ENCODE data around the gene SLC39A11.

SLC39A11 gene

GRCh38 chr17:72667096-72668063, 425.1 kb downstream of the SLC39A11 start:
- DNase-seq: no peak

GRCh38 chr17:72665852-72666851, 426.3 kb downstream of the SLC39A11 start:
- no peak for DNase-seq

GRCh38 chr17:72662827-72663190, 429.7 kb downstream of the SLC39A11 start:
- no peak for DNase-seq

- DNase-seq: no peak
Observed at GRCh38 chr17:72661945-72662826, 430.3 kb downstream of the SLC39A11 start.

- no peak for DNase-seq
Observed at GRCh38 chr17:72661116-72661944, 431.2 kb downstream of the SLC39A11 start.

GRCh38 chr17:72660274-72661115, 432.0 kb downstream of the SLC39A11 start:
- no peak for DNase-seq

GRCh38 chr17:72659811-72660210, 432.7 kb downstream of the SLC39A11 start:
- DNase-seq: no peak

GRCh38 chr17:72658675-72659074, 433.8 kb downstream of the SLC39A11 start:
- DNase-seq: no peak

- DNase-seq: no peak
Observed at GRCh38 chr17:72657467-72658317, 434.8 kb downstream of the SLC39A11 start.

- no peak for DNase-seq
Observed at GRCh38 chr17:72656130-72656763, 436.2 kb downstream of the SLC39A11 start.

- DNase-seq: no peak
Observed at GRCh38 chr17:72654706-72655105, 437.8 kb downstream of the SLC39A11 start.

GRCh38 chr17:72651988-72652387, 440.5 kb downstream of the SLC39A11 start:
- no peak for DNase-seq

GRCh38 chr17:72648702-72649101, 443.8 kb downstream of the SLC39A11 start:
- no peak for DNase-seq

- DNase-seq: no peak
Observed at GRCh38 chr17:72646176-72646575, 446.3 kb downstream of the SLC39A11 start.

- DNase-seq: no peak
Observed at GRCh38 chr17:72644492-72644891, 448.0 kb downstream of the SLC39A11 start.

- no peak for DNase-seq
Observed at GRCh38 chr17:72643575-72644216, 448.8 kb downstream of the SLC39A11 start.

GRCh38 chr17:72642720-72643119, 449.8 kb downstream of the SLC39A11 start:
- no peak for DNase-seq

- DNase-seq: no peak
Observed at GRCh38 chr17:72640415-72641165, 451.9 kb downstream of the SLC39A11 start.
